ENCODE results near the gene CA4.

GRCh38 chr17:60145006-60145935 is 4.5 kb upstream of the CA4 start:
- no peak for TF ChIP-seq POLR2AphosphoS5 (IDR thresholded peaks at IDR 0.05; ENCODE audit: borderline replicate concordance, low read depth, low read length)
- TF ChIP-seq EZH2 (IDR thresholded peaks at IDR 0.05), result no peak
- TF ChIP-seq FOXP2 (optimal IDR thresholded peaks at IDR 0.05; ENCODE audit: control extremely low read depth, extremely low read length, insufficient read depth), result no peak

Measured in SK-N-MC (cell line).